ENCODE results near the gene PPIL4.

Gene PPIL4

GRCh38 chr6:149545754-149546471 is at the start of gene PPIL4:
Gene PPIL4 (minus strand): TSS chr6:149546043. CDS start chr6:149546005, 38 bp downstream.
- DNase-seq (ENCODE audit: low spot score in 2 of 2) (peak; percentile 96 to 97), ATAC-seq (ENCODE audit: low read depth) (peak; percentile 85)
- H3K27ac Mint-ChIP-seq: peak within 1 kb of the TSS; percentile 99
- H3K36me3 Mint-ChIP-seq: peaks cover 6% of the 10 kb centered on the region
- peaks cover 3% of the 10 kb centered on the region for H3K27me3 Mint-ChIP-seq
- peak within 1 kb of the TSS; percentile 98 for H3K4me3 Mint-ChIP-seq
- H3K9me3 Mint-ChIP-seq: no peaks in the 10 kb centered on the region
- H3K4me1 Mint-ChIP-seq: peaks cover 33% of the 10 kb centered on the region

GRCh38 chr6:149593408-149593807 is 47.6 kb upstream of the PPIL4 start:
- Mint-ChIP-seq H3K36me3 (peaks cover 22% of the 10 kb centered on the region), H3K4me1 (no peaks in the 10 kb centered on the region), H3K27me3 (no peaks in the 10 kb centered on the region), H3K9me3 (no peaks in the 10 kb centered on the region), H3K4me3 (no peak overlapping the region), H3K27ac (no peak overlapping the region)
- ATAC-seq (ENCODE audit: low read depth): no peak
- no peak for DNase-seq (ENCODE audit: low spot score in 2 of 2)

- H3K4me1 Mint-ChIP-seq: no peaks in the 10 kb centered on the region
- H3K27me3 Mint-ChIP-seq: no peaks in the 10 kb centered on the region
- H3K27ac Mint-ChIP-seq: no peak overlapping the region
- no peak for DNase-seq (ENCODE audit: low spot score in 2 of 2)
- peaks cover 21% of the 10 kb centered on the region for H3K36me3 Mint-ChIP-seq
- ATAC-seq (ENCODE audit: low read depth): no peak
- H3K9me3 Mint-ChIP-seq: no peaks in the 10 kb centered on the region
- H3K4me3 Mint-ChIP-seq: no peak overlapping the region
Measured at GRCh38 chr6:149592983-149593382, 47.1 kb upstream of the PPIL4 start.

- no peak for DNase-seq (ENCODE audit: low spot score in 2 of 2)
- no peak for ATAC-seq (ENCODE audit: low read depth)
- no peaks in the 10 kb centered on the region for H3K9me3 Mint-ChIP-seq
- no peaks in the 10 kb centered on the region for H3K27me3 Mint-ChIP-seq
- peaks cover 2% of the 10 kb centered on the region for H3K4me1 Mint-ChIP-seq
- peak overlapping the region; percentile 35 for H3K27ac Mint-ChIP-seq
- H3K36me3 Mint-ChIP-seq: peaks cover 19% of the 10 kb centered on the region
- H3K4me3 Mint-ChIP-seq: no peak overlapping the region
Measured at GRCh38 chr6:149586149-149586548, 40.3 kb upstream of the PPIL4 start.

GRCh38 chr6:149581349-149581748 is 35.5 kb upstream of the PPIL4 start:
- Mint-ChIP-seq H3K27me3 (no peaks in the 10 kb centered on the region), H3K36me3 (peaks cover 26% of the 10 kb centered on the region), H3K9me3 (no peaks in the 10 kb centered on the region), H3K27ac (peak overlapping the region; percentile 9), H3K4me1 (peaks cover 4% of the 10 kb centered on the region), H3K4me3 (no peak overlapping the region)
- no peak for DNase-seq (ENCODE audit: low spot score in 2 of 2)
- ATAC-seq (ENCODE audit: low read depth): no peak

- Mint-ChIP-seq H3K36me3 (peaks cover 28% of the 10 kb centered on the region), H3K27ac (no peak overlapping the region), H3K27me3 (no peaks in the 10 kb centered on the region), H3K4me1 (peaks cover 4% of the 10 kb centered on the region), H3K4me3 (no peak overlapping the region), H3K9me3 (no peaks in the 10 kb centered on the region)
- ATAC-seq (ENCODE audit: low read depth) (no peak), DNase-seq (ENCODE audit: low spot score in 2 of 2) (no peak)
Measured at GRCh38 chr6:149580880-149581279, 35.0 kb upstream of the PPIL4 start.

- H3K36me3 Mint-ChIP-seq: peaks cover 2% of the 10 kb centered on the region
Measured at GRCh38 chr6:149567945-149568585, 22.2 kb upstream of the PPIL4 start.

GRCh38 chr6:149567194-149567586 is 21.3 kb upstream of the PPIL4 start:
- DNase-seq (ENCODE audit: low spot score in 2 of 2): no peak
- no peak for ATAC-seq (ENCODE audit: low read depth)
- Mint-ChIP-seq H3K4me1 (peaks cover 9% of the 10 kb centered on the region), H3K27me3 (no peaks in the 10 kb centered on the region), H3K36me3 (peaks cover 2% of the 10 kb centered on the region), H3K9me3 (no peaks in the 10 kb centered on the region), H3K4me3 (peak overlapping the region; percentile 93), H3K27ac (peak overlapping the region; percentile 95)

More at GRCh38 chr6:149567945-149568585, 22.2 kb upstream of the PPIL4 start:
- H3K4me1 Mint-ChIP-seq: peaks cover 11% of the 10 kb centered on the region
- DNase-seq (ENCODE audit: low spot score in 2 of 2): no peak
- H3K4me3 Mint-ChIP-seq: peak overlapping the region; percentile 93
- no peaks in the 10 kb centered on the region for H3K9me3 Mint-ChIP-seq
- no peak for ATAC-seq (ENCODE audit: low read depth)
- H3K27ac Mint-ChIP-seq: no peak overlapping the region
- no peaks in the 10 kb centered on the region for H3K27me3 Mint-ChIP-seq

GRCh38 chr6:149566410-149567193 is 20.8 kb upstream of the PPIL4 start:
- Mint-ChIP-seq H3K36me3 (peaks cover 2% of the 10 kb centered on the region), H3K9me3 (no peaks in the 10 kb centered on the region), H3K4me3 (peak overlapping the region; percentile 93), H3K4me1 (peaks cover 9% of the 10 kb centered on the region), H3K27me3 (no peaks in the 10 kb centered on the region), H3K27ac (peak overlapping the region; percentile 95)
- DNase-seq (ENCODE audit: low spot score in 2 of 2) (peak; percentile 23 to 58), ATAC-seq (ENCODE audit: low read depth) (peak; percentile 12)

- Mint-ChIP-seq H3K9me3 (no peaks in the 10 kb centered on the region), H3K27me3 (no peaks in the 10 kb centered on the region), H3K4me3 (peak within 1 kb of the TSS; percentile 93), H3K4me1 (peaks cover 7% of the 10 kb centered on the region), H3K27ac (peak within 1 kb of the TSS; percentile 95), H3K36me3 (no peaks in the 10 kb centered on the region)
- DNase-seq (ENCODE audit: low spot score in 2 of 2) (peak; percentile 95 to 99), ATAC-seq (ENCODE audit: low read depth) (peak; percentile 79)
Measured at GRCh38 chr6:149565527-149566409, 19.9 kb upstream of the PPIL4 start, which contains the start of gene GINM1. Gene GINM1 (plus strand): TSS chr6:149566375. CDS start chr6:149566415, 40 bp downstream.

- Mint-ChIP-seq H3K4me1 (peaks cover 3% of the 10 kb centered on the region), H3K4me3 (no peak overlapping the region), H3K9me3 (no peaks in the 10 kb centered on the region), H3K36me3 (no peaks in the 10 kb centered on the region), H3K27ac (no peak overlapping the region), H3K27me3 (no peaks in the 10 kb centered on the region)
- ATAC-seq (ENCODE audit: low read depth) (no peak), DNase-seq (ENCODE audit: low spot score in 2 of 2) (no peak)
Measured at GRCh38 chr6:149563928-149564325, 18.1 kb upstream of the PPIL4 start.

- Mint-ChIP-seq H3K36me3 (no peaks in the 10 kb centered on the region), H3K27ac (no peak overlapping the region), H3K4me3 (no peak overlapping the region), H3K4me1 (peaks cover 3% of the 10 kb centered on the region), H3K9me3 (no peaks in the 10 kb centered on the region), H3K27me3 (no peaks in the 10 kb centered on the region)
- no peak for DNase-seq (ENCODE audit: low spot score in 2 of 2)
- ATAC-seq (ENCODE audit: low read depth): no peak
Measured at GRCh38 chr6:149563203-149563927, 17.5 kb upstream of the PPIL4 start.

- Mint-ChIP-seq H3K4me3 (no peak overlapping the region), H3K27me3 (no peaks in the 10 kb centered on the region), H3K4me1 (no peaks in the 10 kb centered on the region), H3K9me3 (no peaks in the 10 kb centered on the region), H3K27ac (no peak overlapping the region), H3K36me3 (no peaks in the 10 kb centered on the region)
- no peak for DNase-seq (ENCODE audit: low spot score in 2 of 2)
- no peak for ATAC-seq (ENCODE audit: low read depth)
Measured at GRCh38 chr6:149560736-149561135, 14.9 kb upstream of the PPIL4 start.

Data from memory B cell (primary cell).